Stomach (tissue), 4 donors: ENCODE measurements around the gene GRWD1.

ENCODE experiments used
- POLR2AphosphoS5 ChIP-seq, 3 donors: sonication (generic); formaldehyde crosslinking; IDR thresholded peaks; one replicate each; pipeline ENCODE4 v1.6.1; 2016; ENCODE audit warnings: antibody characterized with exemption in 3 of 3
- TF ChIP-seq, protein P1 (sequence below), 7 experiments: fragments of 450-650 bp in 4 of 7; fragments of 200-600 bp in 3 of 7; sonication (generic) in 3 of 7; IDR thresholded peaks; one replicate each; pipeline ENCODE4 v1.5.1; 2016 to 2019; ENCODE audit warnings: antibody characterized with exemption in 7 of 7, control low read depth in 2 of 7, mild to moderate bottlenecking in 1 of 7

DNA sequence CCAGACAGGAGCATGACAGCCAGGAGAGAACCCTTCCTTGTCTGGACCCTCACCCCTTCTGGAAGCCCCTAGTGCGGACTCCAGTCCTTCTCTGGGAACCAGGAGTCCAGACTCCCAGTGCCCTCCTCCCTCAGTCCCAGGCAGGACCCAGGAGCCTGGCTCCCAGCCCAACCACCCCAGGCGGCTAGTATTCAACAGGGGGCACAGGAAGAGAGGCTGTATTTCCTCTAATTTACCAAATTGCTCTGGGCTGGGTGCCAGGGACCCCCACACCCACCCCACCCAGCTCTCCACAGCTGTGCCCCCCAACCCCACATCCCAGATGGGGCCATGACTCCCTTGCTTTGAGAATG, 49.0 kb upstream of the GRWD1 start:
- TF ChIP-seq, protein P1, sequence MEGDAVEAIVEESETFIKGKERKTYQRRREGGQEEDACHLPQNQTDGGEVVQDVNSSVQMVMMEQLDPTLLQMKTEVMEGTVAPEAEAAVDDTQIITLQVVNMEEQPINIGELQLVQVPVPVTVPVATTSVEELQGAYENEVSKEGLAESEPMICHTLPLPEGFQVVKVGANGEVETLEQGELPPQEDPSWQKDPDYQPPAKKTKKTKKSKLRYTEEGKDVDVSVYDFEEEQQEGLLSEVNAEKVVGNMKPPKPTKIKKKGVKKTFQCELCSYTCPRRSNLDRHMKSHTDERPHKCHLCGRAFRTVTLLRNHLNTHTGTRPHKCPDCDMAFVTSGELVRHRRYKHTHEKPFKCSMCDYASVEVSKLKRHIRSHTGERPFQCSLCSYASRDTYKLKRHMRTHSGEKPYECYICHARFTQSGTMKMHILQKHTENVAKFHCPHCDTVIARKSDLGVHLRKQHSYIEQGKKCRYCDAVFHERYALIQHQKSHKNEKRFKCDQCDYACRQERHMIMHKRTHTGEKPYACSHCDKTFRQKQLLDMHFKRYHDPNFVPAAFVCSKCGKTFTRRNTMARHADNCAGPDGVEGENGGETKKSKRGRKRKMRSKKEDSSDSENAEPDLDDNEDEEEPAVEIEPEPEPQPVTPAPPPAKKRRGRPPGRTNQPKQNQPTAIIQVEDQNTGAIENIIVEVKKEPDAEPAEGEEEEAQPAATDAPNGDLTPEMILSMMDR (IDR thresholded peaks at IDR 0.05) = no peak
- TF ChIP-seq POLR2AphosphoS5 (IDR thresholded peaks at IDR 0.05) = no peak
